SK-N-SH treated with all-trans-retinoic acid at 6 μM for 48 hours (cell line): ENCODE results near the gene SRSF6.
"Not testable (repeated sequence)": the region's sequence is repeated elsewhere in the genome, so short reads cannot be mapped to it uniquely, and the experiment has no call there.

Experiments
- ATAC-seq: fragments of 200-7000 bp; cut with Tn5 transposase; 3 replicates; pipeline ENCODE4 v1.9.1; 2020; ENCODE audit warnings: mild to moderate bottlenecking, moderate library complexity
- CREB5 ChIP-seq: fragments of 250-450 bp; sonication (Bioruptor Pico); IDR thresholded peaks from 2 replicates; pipeline ENCODE4 v1.5.1; 2020; ENCODE audit warnings: low read depth, mild to moderate bottlenecking, moderate library complexity
- CSDC2 ChIP-seq: fragments of 250-450 bp; sonication (Bioruptor Pico); IDR thresholded peaks from 2 replicates; pipeline ENCODE4 v1.5.0; 2020; ENCODE audit warnings: mild to moderate bottlenecking, moderate library complexity
- CSRNP3 ChIP-seq: fragments of 250-450 bp; sonication (Bioruptor Pico); IDR thresholded peaks from 2 replicates; pipeline ENCODE4 v1.5.1; 2021; ENCODE audit warnings: mild to moderate bottlenecking, moderate library complexity
- ESRRG ChIP-seq: fragments of 250-450 bp; sonication (Bioruptor Pico); IDR thresholded peaks from 2 replicates; pipeline ENCODE4 v1.6.1; 2021; ENCODE audit warnings: mild to moderate bottlenecking
- GLIS3 ChIP-seq: fragments of 250-450 bp; sonication (Bioruptor Pico); IDR thresholded peaks from 2 replicates; pipeline ENCODE4 v1.5.0; 2020; ENCODE audit warnings: mild to moderate bottlenecking, moderate library complexity
- ISL1 ChIP-seq: fragments of 250-450 bp; sonication (Bioruptor Pico); IDR thresholded peaks from 2 replicates; pipeline ENCODE4 v2.1.2; 2022; ENCODE audit warnings: mild to moderate bottlenecking, moderate library complexity
- OSR1 ChIP-seq: fragments of 250-450 bp; sonication (Bioruptor Pico); IDR thresholded peaks from 2 replicates; pipeline ENCODE4 v1.8.0; 2022; ENCODE audit warnings: moderate library complexity, mild to moderate bottlenecking, inconsistent platforms
- PATZ1 ChIP-seq: fragments of 250-450 bp; sonication (Bioruptor Pico); IDR thresholded peaks from 2 replicates; pipeline ENCODE4 v1.8.0; 2020; ENCODE audit warnings: mild to moderate bottlenecking, moderate library complexity, borderline replicate concordance
- POU6F1 ChIP-seq: fragments of 250-450 bp; sonication (Bioruptor Pico); IDR thresholded peaks from 2 replicates; pipeline ENCODE4 v1.8.0; 2021; ENCODE audit warnings: low read depth, mild to moderate bottlenecking, moderate library complexity, borderline replicate concordance
- PPARA ChIP-seq: fragments of 250-450 bp; sonication (Bioruptor Pico); IDR thresholded peaks from 2 replicates; pipeline ENCODE4 v1.5.0; 2020; ENCODE audit warnings: mild to moderate bottlenecking, borderline replicate concordance
- RARB ChIP-seq: fragments of 250-450 bp; sonication (Bioruptor Pico); IDR thresholded peaks from 2 replicates; pipeline ENCODE4 v1.8.0; 2021; ENCODE audit warnings: mild to moderate bottlenecking, moderate library complexity
- SNAI2 ChIP-seq: fragments of 250-450 bp; sonication (Bioruptor Pico); IDR thresholded peaks from 2 replicates; pipeline ENCODE4 v1.5.0; 2020; ENCODE audit warnings: mild to moderate bottlenecking, moderate library complexity
- TCF4 ChIP-seq: fragments of 250-450 bp; sonication (Bioruptor Pico); IDR thresholded peaks from 2 replicates; pipeline ENCODE4 v1.8.0; 2021; ENCODE audit warnings: mild to moderate bottlenecking, moderate library complexity, borderline replicate concordance
- TOX ChIP-seq: fragments of 250-450 bp; sonication (Bioruptor Pico); IDR thresholded peaks from 2 replicates; pipeline ENCODE4 v1.8.0; 2021; ENCODE audit warnings: mild to moderate bottlenecking, moderate library complexity, borderline replicate concordance
- ZC3H10 ChIP-seq: fragments of 250-450 bp; sonication (Bioruptor Pico); IDR thresholded peaks from 2 replicates; pipeline ENCODE4 v1.5.1; 2021; ENCODE audit warnings: mild to moderate bottlenecking, moderate library complexity
- ZFP30 ChIP-seq: fragments of 450-650 bp; formaldehyde crosslinking; IDR thresholded peaks from 2 replicates; pipeline ENCODE4 v1.5.0; 2022; ENCODE audit warnings: mild to moderate bottlenecking, moderate library complexity
- ZNF70 ChIP-seq: fragments of 450-650 bp; formaldehyde crosslinking; IDR thresholded peaks from 2 replicates; pipeline ENCODE4 v1.5.0; 2020; ENCODE audit warnings: mild to moderate bottlenecking, moderate library complexity
- ZNF8 ChIP-seq: fragments of 450-650 bp; formaldehyde crosslinking; IDR thresholded peaks from 2 replicates; pipeline ENCODE4 v1.5.0; 2020; ENCODE audit warnings: mild to moderate bottlenecking, moderate library complexity

Gene SRSF6

GRCh38 chr20:43450841-43451799 is 6.6 kb upstream of the SRSF6 start:
- ATAC-seq: no peak

GRCh38 chr20:43452404-43453126 is 5.1 kb upstream of the SRSF6 start:
- no peak for ATAC-seq

More at GRCh38 chr20:43450841-43451799, 6.6 kb upstream of the SRSF6 start:
- no peak for TF ChIP-seq ESRRG (CRISPR knock-in tag)
- no peak for TF ChIP-seq PATZ1 (CRISPR knock-in tag)
- TF ChIP-seq ZC3H10 (CRISPR knock-in tag): no peak
- no peak for TF ChIP-seq SNAI2 (CRISPR knock-in tag)
- TF ChIP-seq ISL1 (CRISPR knock-in tag): no peak
- TF ChIP-seq POU6F1 (CRISPR knock-in tag): no peak
- no peak for TF ChIP-seq ZFP30
- TF ChIP-seq OSR1 (CRISPR knock-in tag): no peak
- TF ChIP-seq ZNF8 (CRISPR knock-in tag): no peak
- TF ChIP-seq CSRNP3 (CRISPR knock-in tag): no peak
- TF ChIP-seq CREB5: no peak
- no peak for TF ChIP-seq CSDC2 (CRISPR knock-in tag)
- no peak for TF ChIP-seq ZNF70 (CRISPR knock-in tag)
- TF ChIP-seq PPARA (CRISPR knock-in tag): no peak
- TF ChIP-seq TOX (CRISPR knock-in tag): no peak
- no peak for TF ChIP-seq TCF4 (CRISPR knock-in tag)
- TF ChIP-seq GLIS3: no peak

GRCh38 chr20:43456252-43456651 is 1.4 kb upstream of the SRSF6 start:
- not testable (repeated sequence) for ATAC-seq

More at GRCh38 chr20:43452404-43453126, 5.1 kb upstream of the SRSF6 start:
- TF ChIP-seq RARB (CRISPR knock-in tag): no peak
- TF ChIP-seq PATZ1 (CRISPR knock-in tag): no peak
- TF ChIP-seq CSDC2 (CRISPR knock-in tag): no peak
- TF ChIP-seq PPARA (CRISPR knock-in tag): no peak
- TF ChIP-seq, all 23 proteins: peak for 0
